C4-2B (cell line): ENCODE measurements around the gene DCPS.
"Not testable (repeated sequence)": the region's sequence is repeated elsewhere in the genome, so short reads cannot be mapped to it uniquely, and the experiment has no call there.

Experiments
- ZFX ChIP-seq: fragments of 450-650 bp; IDR thresholded peaks from 2 replicates; pipeline ENCODE4 v1.6.1; 2017
- TF ChIP-seq, protein P1 (sequence below): fragments of 450-650 bp; conservative IDR thresholded peaks from 2 replicates; pipeline ENCODE4 v1.5.1; 2017; ENCODE audit warnings: mild to moderate bottlenecking

DNA sequence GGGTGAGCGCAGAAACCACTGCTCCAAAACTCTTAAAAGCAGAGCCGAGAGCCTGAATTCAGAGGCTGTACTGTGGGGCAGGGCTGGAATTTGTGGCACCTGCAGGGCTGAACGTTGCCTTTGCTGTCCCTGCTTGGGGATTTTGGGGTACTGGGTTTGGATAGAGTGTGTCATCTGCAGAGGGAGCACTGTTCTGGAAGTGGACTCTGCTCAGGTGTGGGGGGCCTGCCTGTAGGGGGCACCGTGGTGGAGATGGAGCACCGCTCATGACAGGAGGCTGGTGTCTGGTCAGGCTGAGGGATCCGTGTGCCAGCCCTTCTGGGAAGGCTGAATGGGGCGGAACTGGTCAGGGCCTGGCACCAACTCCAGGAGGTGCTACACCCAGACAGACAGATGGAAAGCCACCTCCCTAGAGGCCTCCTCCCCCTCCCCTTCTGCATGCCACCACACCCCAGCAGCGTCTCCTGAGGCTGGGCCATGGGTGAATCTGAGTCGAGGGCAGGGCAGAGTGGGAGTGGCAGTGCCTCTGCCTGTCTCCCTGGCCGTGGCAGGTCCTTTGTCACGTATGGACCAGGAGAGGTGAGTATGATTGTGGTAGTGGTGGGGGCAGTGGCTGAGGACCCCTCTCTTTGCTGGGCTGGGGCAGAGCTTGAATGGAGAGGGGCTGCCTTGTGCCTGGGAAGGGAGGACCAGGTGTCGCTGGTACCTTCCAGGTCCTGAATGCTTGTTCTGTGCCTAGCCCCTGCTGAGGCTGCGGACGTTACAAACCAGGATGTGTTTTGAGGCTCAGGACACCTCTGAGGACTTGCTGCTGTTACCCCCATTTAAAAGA lies 63.2 kb downstream of the DCPS start:
- TF ChIP-seq, protein P1, sequence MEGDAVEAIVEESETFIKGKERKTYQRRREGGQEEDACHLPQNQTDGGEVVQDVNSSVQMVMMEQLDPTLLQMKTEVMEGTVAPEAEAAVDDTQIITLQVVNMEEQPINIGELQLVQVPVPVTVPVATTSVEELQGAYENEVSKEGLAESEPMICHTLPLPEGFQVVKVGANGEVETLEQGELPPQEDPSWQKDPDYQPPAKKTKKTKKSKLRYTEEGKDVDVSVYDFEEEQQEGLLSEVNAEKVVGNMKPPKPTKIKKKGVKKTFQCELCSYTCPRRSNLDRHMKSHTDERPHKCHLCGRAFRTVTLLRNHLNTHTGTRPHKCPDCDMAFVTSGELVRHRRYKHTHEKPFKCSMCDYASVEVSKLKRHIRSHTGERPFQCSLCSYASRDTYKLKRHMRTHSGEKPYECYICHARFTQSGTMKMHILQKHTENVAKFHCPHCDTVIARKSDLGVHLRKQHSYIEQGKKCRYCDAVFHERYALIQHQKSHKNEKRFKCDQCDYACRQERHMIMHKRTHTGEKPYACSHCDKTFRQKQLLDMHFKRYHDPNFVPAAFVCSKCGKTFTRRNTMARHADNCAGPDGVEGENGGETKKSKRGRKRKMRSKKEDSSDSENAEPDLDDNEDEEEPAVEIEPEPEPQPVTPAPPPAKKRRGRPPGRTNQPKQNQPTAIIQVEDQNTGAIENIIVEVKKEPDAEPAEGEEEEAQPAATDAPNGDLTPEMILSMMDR = not testable (repeated sequence)
- TF ChIP-seq ZFX = not testable (repeated sequence)
